Measurements from ENCODE around the gene UCP2. TPM values are rescaled to one million over a fixed set of nuclear protein-coding genes. Genes with fewer than 3 reads are reported as not detected.
"Not testable (repeated sequence)": the region's sequence is repeated elsewhere in the genome, so short reads cannot be mapped to it uniquely, and the experiment has no call there.

The UCP2 gene
- total and polyA plus RNA-seq, 9 donors = 3.7 to 86.9 (median 16.5) TPM

- H3K9me3 ChIP-seq = no peaks in the 10 kb centered on the region
- no peak overlapping the region for H3K27ac ChIP-seq
- no peaks in the 10 kb centered on the region for H3K4me1 ChIP-seq (ENCODE audit: insufficient read depth)
- no peak overlapping the region for H3K4me3 ChIP-seq
- 82 to 88% (median 84%) methylated on average over 6 of the region's 6 CpGs for WGBS, 3 donors
- intact Hi-C loops (cut with DNase I) = no loop called here
- H3K36me3 ChIP-seq = no peaks in the 10 kb centered on the region
- H3K27me3 ChIP-seq = no peaks in the 10 kb centered on the region
- TF ChIP-seq POLR2A (IDR thresholded peaks at IDR 0.05) (no peak), EP300 (IDR thresholded peaks at IDR 0.05) (no peak)
- TF ChIP-seq, protein P1, sequence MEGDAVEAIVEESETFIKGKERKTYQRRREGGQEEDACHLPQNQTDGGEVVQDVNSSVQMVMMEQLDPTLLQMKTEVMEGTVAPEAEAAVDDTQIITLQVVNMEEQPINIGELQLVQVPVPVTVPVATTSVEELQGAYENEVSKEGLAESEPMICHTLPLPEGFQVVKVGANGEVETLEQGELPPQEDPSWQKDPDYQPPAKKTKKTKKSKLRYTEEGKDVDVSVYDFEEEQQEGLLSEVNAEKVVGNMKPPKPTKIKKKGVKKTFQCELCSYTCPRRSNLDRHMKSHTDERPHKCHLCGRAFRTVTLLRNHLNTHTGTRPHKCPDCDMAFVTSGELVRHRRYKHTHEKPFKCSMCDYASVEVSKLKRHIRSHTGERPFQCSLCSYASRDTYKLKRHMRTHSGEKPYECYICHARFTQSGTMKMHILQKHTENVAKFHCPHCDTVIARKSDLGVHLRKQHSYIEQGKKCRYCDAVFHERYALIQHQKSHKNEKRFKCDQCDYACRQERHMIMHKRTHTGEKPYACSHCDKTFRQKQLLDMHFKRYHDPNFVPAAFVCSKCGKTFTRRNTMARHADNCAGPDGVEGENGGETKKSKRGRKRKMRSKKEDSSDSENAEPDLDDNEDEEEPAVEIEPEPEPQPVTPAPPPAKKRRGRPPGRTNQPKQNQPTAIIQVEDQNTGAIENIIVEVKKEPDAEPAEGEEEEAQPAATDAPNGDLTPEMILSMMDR (IDR thresholded peaks at IDR 0.05) = no peak
- DNase-seq = no peak
Measured at GRCh38 chr11:73991471-73992006, 8.9 kb upstream of the UCP2 start.

GRCh38 chr11:73990730-73991129 is 8.1 kb upstream of the UCP2 start:
- Histone ChIP-seq H3K27me3 (no peaks in the 10 kb centered on the region), H3K9me3 (no peaks in the 10 kb centered on the region), H3K4me1 (ENCODE audit: insufficient read depth) (no peaks in the 10 kb centered on the region), H3K36me3 (no peaks in the 10 kb centered on the region), H3K27ac (no peak overlapping the region), H3K4me3 (no peak overlapping the region)
- 60 to 65% (median 64%) methylated on average over 2 of the region's 2 CpGs for WGBS, 3 donors
- TF ChIP-seq, protein P1 (IDR thresholded peaks at IDR 0.05) = no peak
- TF ChIP-seq EP300 (IDR thresholded peaks at IDR 0.05) (no peak), POLR2A (IDR thresholded peaks at IDR 0.05) (no peak)
- intact Hi-C loops (cut with DNase I) = no loop called here
- no peak for DNase-seq

DNA sequence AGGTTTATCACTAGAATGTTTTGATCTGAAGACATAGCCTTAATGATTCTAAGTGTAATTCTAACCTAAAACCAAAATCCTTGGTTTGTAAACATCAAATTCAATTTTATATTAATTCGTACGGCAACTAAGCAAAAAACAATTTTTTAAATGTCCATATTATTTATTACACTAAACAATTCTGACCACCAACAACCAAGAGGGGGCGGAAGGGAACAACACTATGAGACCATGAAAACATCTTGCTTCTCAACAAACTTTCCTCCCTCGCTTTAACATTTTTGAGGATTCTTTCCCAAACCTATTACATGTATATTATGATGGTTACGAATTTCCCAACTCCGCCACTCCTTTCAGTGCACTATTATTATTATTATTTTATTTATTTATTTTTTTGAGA is 6.5 kb upstream of the UCP2 start:
- intact Hi-C loops (cut with DNase I) = no loop called here
- no peaks in the 10 kb centered on the region for H3K9me3 ChIP-seq

DNA sequence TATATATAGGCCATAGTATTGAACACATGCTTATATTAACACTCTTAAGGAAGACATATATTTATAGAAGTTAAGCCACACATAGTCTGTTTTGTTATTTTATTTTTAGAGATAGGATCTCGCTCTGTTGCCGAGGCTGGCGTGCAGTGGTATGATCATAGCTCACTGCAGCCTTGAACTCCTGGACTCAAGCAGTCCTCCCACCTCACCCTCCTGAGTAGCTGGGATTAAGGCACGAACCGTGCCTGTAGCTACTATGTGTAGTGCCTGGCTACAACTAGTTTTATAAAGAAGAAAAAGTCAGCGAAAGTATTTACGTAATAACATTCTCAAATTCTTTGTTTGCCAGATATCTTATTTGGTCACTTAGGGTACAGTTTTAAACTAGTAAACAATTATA is 5.6 kb upstream of the UCP2 start:
- H3K4me1 ChIP-seq (ENCODE audit: insufficient read depth) = no peaks in the 10 kb centered on the region
- 37 to 60% (median 45%) methylated on average over 7 of the region's 7 CpGs for WGBS, 3 donors
- no peak overlapping the region for H3K4me3 ChIP-seq
- TF ChIP-seq, protein P1 (IDR thresholded peaks at IDR 0.05) = no peak
- TF ChIP-seq EP300 (IDR thresholded peaks at IDR 0.05) (no peak), POLR2A (IDR thresholded peaks at IDR 0.05) (no peak)
- no peaks in the 10 kb centered on the region for H3K36me3 ChIP-seq
- no peaks in the 10 kb centered on the region for H3K9me3 ChIP-seq
- intact Hi-C loops (cut with DNase I) = no loop called here
- no peak overlapping the region for H3K27ac ChIP-seq
- DNase-seq = no peak
- no peaks in the 10 kb centered on the region for H3K27me3 ChIP-seq

More for the DNA sequence above, 6.5 kb upstream of the UCP2 start:
- Histone ChIP-seq H3K27ac (no peak overlapping the region), H3K36me3 (no peaks in the 10 kb centered on the region), H3K4me1 (ENCODE audit: insufficient read depth) (no peaks in the 10 kb centered on the region), H3K27me3 (no peaks in the 10 kb centered on the region), H3K4me3 (no peak overlapping the region)
- no peak for DNase-seq
- TF ChIP-seq POLR2A (IDR thresholded peaks at IDR 0.05) = no peak
- TF ChIP-seq EP300 (IDR thresholded peaks at IDR 0.05) = no peak
- 85 to 88% (median 86%) methylated on average over 6 of the region's 6 CpGs for WGBS, 3 donors

- WGBS, 3 donors = 87 to 93% (median 89%) methylated on average over 4 of the region's 4 CpGs
Measured at GRCh38 chr11:73985661-73986060, 3.0 kb upstream of the UCP2 start.

More at GRCh38 chr11:73985661-73986060, 3.0 kb upstream of the UCP2 start:
- H3K27me3 ChIP-seq; H3K9me3 ChIP-seq; intact Hi-C loops (cut with DNase I); DNase-seq; H3K27ac ChIP-seq; H3K4me1 ChIP-seq (ENCODE audit: insufficient read depth); H3K4me3 ChIP-seq; H3K36me3 ChIP-seq: not testable (repeated sequence)
